Measurements from ENCODE around the gene TPD52L2.
A peak's percentile ranks its signal among the peaks of the same experiment; 100 is the strongest.

The TPD52L2 gene

DNA sequence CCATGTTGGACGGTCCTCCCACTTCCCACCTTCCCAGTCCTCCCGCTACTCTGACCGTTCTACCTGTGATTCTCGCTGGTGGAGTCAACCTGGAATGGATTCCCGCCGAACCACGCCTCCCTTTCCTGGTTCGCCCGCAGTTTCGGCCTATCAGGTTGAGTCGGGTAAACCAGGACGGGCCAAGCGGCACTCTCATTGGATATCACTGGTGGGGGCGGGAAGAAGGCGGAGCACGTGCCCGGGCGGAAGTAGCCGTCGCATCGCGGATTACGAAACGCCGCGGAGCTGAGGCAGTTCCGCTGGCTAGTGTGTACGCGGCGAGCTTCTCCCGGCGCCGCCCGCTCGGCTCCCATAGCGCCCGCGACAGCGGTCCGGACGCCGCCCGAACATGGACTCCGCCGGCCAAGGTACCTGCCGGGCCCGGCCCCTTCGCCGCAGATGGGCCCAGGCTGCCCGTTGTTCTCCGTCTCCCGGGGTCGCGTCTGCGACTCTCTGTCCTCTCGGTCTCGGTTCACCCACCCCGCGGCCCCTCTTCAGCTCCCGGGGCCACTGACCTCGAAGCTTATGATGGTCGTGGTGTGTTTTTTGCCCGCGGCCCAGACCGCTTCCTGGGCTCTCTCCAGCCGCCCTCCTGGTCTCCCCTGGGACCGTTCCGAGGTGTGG, at the start of gene TPD52L2:
Gene TPD52L2 (plus strand): TSS at position 293 of the 663 bp plus-strand sequence. CDS start 96 bp downstream, at position 389.
- peak; percentile 95 to 97 for DNase-seq (ENCODE audit: low read depth in 2 of 2)

DNA sequence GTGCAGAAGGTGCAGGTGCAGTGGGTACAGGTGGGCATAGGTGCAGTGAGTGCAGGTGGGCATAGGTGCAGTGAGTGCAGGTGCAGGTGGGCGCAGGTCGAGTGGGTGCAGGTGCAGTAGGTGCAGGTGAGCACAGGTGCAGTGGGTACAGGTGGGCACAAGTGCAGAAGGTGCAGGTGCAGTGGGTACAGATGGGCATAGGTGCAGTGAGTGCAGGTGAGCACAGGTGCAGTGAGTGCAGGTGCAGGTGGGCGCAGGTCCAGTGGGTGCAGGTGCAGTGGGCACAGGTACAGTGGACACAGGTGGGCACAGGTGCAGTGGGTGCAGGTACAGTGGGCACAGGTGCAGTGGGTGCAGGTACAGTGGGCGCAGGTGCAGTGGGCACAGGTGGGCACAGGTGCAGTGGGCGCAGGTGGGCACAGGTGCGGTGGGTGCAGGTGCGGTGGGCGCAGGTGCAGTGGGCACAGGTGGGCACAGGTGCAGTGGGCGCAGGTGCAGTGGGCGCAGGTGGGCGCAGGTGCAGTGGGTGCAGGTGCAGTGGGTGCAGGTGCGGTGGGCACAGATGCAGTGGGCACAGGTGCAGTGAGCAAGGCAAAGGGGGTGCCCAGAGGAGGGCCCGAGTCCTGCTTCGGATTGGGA, 49.3 kb upstream of the TPD52L2 start:
- no peak for DNase-seq (ENCODE audit: low read depth in 2 of 2)

DNA sequence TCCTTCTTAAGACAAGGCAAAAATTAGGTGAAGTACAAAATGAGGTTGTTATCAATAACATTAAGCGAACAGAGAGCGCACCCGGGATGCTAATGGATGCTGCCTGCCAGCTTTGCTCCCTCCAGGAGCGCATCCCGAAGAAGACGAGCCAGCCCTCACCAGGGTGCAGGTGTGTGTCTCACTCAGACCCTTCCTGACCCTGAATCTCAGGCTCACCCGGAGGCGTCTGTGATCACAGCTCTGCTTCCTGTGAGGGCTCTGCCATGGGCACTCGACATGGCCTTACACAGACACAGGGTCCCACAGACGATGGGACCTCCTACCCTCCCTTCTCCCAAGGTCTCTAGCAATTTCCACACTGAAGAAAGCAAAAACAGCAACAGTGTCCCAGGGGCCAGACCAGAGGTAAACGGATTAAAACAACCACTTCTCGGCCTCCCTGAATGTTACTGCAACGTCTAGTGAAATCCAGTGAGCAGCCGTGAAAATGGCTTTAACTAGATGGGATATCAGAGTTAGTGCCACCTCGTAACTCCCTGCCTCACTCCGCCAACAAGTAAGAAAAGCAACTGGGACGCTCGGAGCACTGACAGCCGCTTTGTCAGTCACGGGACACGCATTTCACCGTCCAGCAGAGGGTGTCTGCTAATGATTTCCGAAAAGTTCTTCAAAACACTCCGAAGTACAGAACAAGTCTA, 45.7 kb upstream of the TPD52L2 start:
- no peak for DNase-seq (ENCODE audit: low read depth in 2 of 2)

DNA sequence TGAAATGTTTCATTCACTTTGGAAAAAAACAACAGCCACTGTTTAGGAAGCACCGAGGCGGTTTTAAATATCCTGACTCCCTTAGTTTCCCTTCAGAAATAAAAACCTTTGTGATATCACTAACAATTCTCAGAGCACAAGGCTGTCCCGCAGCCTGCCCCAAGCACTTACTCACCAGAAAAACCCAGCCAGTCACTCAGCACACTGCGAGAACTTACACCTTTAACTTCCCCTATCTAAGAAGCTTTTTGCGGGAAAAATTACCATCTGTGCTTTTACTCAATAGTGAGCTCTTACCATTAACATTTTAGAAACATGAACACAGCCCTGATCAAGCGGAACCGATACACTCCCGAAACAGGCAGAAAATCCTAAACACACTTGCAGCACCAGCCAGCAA, 43.3 kb upstream of the TPD52L2 start:
- DNase-seq (ENCODE audit: low read depth in 2 of 2) = no peak

DNA sequence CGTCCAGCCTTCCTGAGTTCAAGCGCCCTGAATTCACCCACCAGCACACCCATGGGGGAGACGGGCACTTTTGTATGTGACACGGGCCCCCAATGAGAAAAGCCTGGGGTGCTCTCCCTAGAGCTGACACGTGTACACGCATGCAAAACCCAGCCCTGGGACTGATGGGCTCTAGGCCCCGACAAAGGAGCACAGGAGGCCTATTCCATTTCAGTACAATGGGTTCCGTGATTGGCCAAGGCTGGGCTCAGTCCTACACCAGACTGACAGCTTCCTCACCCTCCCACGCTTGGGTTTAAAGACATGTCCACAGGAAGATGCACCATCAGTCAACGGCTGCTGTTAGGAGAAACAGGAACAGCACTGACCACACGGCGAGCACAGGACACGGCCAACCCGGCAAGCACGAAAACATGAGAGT, 42.8 kb upstream of the TPD52L2 start:
- DNase-seq (ENCODE audit: low read depth in 2 of 2) = no peak

DNA sequence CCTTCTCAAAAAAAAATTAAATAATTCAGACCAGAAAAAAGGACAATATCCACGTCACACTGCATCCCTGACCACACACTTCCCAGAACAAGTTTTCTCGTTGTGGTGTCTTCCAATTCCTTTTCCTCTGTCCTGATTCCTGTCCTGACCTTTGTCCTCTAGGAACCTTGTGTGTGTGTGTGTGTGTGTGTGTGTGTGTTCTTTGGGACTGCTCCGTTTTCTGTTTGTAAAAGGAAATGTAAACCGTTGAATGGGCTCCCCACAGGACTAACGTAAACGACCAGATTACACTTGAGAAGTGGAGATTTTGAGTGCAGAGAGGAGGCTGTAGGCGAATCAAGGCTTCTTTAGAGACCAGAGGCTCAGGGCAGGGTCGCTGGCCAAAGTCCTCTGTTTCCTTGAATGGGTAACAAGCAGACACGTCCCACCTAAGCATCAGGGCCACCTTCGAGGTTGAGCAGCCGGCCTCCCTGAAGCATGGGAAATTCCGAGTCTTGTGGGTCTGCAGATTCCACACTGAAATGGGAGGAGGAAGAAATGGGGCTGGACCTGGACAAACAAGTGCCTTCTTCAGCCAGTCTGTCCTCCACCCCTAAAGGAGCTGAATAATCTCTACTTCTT, 41.3 kb upstream of the TPD52L2 start:
- no peak for DNase-seq (ENCODE audit: low read depth in 2 of 2)

DNA sequence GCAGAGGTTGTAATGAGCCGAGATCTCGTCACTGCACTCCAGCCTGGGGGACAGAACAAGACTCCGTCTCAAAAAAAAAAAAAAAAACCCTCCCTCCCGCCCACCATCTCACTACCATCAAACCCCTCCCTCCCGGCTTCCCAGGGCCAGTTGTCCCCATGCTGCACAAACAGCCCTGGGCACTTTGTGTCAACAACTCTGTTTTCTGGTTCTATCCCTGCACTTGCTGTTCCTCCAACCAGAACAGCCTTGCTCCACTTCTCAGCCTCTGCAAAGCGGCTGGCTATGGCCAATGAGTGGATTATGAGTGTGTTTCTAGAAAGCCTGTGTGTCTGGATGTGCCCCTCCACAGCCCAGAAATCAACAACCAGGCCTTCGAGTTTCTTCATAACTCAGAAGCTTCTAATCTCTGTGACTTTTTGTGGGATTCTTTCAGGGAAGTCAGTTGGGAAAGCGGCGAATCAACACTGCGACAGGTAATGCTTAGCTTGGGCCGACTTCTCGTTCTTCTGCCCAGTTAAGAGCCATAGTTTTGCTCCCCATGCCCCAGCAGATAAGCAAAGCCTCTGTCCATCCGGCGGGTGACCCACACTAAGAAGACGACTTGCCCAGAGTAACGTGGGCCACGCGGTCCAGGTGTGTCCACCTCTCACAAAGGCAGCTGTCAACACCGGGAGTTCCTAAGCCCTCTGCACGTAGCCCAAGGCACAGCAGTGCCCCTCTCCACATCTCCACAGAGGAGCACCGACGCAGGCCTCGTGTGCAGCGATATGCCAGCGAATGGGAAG, 39.5 kb upstream of the TPD52L2 start:
- DNase-seq (ENCODE audit: low read depth in 2 of 2) = no peak

DNA sequence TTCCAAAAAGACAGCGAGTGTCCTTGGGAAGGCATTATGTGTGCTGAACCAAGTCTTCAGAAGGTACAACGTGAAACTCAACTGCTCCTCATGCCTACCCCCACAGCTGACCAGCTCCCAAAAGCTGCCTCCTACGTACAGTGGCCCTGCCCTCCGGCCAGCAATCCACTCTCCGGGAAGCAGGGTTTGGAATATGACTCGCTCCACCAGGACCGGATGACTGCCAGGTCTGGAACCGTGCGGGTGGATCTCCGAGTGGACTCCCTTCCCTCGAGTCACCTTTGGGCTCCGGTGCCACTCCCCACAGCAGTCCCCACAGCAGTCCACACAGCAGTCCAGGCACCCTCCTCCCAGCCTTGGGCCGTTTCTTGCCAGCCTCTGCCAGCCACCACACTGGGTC, 38.3 kb upstream of the TPD52L2 start:
- DNase-seq (ENCODE audit: low read depth in 2 of 2) = no peak

DNA sequence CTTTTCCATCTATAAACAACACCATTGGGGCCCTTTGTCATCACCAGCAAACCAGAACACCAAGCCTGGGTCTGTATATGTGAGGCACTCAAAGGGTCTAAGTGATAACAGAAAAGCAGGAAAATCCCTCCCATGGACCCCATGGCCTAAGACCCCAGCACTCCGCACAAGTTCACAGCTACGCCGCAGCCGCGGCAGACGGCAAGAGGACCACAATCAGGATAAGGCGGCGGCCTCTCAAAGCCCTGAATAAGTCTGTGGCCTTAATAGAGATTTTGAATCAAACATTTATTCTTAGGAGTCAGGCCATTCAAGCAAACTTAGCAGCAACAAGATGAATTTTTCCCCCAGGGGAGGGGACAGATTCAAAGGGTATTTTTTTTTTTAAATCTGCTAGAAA, 36.9 kb upstream of the TPD52L2 start:
- no peak for DNase-seq (ENCODE audit: low read depth in 2 of 2)

DNA sequence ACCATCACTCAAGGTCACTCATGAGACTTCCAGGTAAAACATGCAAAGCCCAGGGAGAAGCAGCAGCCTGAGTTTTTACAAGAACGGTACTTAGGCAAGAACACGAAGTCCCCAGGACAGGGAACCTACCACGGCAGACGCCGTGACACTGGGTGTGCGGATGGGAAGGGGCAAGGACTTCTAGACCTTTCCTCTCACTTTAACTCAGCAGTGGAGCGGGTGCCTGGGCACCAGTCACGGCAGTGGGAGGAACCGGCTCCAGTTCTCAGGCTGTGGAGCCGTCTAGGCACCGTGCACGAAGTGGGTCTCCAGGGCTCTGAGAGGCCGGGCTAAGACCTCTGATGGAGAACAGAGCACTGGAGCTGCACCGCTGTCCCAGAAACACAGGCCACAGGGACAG, 36.5 kb upstream of the TPD52L2 start:
- no peak for DNase-seq (ENCODE audit: low read depth in 2 of 2)

DNA sequence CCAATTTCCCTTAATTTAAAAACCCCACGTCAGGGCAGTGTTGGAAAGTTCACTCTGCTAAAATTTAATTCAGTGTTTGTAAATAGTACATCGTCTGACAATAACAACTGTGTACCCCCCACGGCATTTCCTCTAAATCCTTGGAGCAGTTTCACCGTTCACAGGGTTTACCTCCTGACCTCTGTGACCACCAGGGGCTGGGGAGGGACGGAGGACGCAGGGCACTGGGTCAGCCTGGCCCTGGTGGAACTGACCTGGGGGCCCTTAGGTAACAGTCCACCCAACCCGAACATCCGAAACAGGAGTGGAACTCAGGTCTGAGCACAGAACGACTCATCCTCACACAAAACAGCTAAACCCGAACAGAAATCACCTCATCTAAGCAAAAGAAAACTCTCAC, 36.1 kb upstream of the TPD52L2 start:
- no peak for DNase-seq (ENCODE audit: low read depth in 2 of 2)

DNA sequence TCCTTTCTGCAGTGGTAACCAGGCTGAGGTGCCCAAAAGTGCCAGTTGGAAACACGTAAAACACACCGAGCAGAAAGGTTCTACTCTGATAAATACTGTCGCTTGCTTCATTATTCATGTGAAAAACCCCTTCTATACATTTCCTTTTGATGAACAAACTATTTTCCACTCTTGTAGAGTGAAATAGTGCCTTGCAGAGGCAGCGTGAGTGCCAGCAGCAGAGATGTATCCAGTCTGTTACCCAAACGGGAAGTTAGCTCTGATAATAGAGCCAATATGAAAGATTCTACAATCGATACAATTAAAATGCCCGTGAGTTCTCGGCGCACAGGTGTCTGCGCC, 35.5 kb upstream of the TPD52L2 start:
- no peak for DNase-seq (ENCODE audit: low read depth in 2 of 2)

DNA sequence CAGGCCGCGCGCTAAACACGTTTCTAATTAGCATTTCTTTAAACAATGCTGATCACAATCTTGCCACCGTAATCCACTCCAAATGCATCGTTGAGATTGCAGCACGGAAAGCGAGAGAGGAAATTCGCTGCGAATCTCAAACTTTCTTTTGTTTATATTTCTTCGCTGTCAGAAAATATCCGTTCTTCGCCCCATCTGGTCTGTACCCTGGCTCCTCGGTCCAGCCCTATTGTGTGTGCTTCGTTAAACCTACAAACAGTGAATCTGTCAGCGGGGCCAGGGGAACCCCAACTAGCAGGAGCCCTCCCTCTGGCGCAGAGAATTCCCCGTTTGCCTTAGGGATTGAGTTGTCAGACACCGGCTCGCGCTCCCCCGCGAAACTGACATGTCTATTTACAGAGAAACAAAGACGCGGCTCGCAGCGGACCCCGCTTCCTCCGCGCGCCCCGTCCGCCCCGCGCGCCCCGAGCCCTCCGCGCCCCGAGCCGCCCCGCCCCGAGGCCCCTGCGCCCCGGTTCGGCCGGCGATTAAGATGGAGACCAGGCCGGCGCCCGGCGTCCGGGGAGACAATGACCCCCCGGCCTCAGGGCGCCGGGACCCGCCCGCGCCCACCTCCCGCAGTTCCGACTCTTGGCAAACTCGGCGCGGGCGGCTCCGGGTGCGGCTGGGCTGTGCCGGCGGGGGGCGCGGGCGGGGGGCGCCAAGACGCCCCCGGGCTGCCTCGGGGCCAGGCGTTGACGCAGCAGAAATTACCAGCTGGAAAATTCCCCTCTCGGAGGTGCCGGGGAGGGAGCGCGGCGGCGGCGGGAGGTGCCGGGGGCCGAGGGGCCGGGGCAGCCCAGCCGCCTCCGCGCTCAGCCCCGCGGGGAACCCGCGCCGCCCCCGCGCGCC, 34.9 kb upstream of the TPD52L2 start:
- no peak for DNase-seq (ENCODE audit: low read depth in 2 of 2)

DNA sequence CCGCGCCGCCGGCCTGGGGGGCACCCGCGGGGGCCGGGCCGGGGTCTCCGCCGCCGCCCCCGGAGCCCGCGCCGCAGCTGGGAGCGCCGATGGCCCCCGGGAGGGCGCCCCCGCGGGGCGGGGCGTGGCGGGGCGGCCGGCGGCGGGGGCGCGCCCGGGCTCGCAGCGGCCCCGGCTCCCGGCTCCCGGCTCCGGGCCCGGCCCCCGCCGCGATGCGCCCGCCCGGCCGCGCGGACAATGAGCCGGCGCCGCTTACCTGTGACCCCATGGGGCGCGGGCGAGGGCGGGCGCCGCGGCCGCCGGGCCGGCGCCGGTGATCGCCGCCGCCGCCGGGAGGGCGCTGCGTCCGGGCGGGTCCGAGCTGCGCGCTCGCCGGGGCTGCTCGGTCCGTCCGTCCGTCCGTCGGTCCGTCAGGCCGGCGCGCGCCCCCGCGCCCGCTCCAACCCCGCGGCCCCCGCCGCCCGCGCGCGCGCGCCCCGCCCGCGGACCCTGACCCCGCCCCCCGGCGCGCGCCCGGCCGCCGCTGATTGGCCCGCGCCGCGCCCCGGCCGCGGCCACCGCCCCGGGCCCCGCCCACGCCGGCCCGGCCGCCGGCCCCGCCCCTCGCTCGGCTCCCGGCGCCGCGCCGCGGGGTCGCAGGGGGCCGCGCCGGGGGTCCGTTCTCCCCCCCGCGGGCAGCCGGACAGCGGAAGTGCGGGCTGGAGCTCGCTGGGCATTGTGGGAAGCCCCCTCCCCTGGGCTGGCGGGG, 34.1 kb upstream of the TPD52L2 start, which contains the start of gene ZBTB46:
Gene ZBTB46 (minus strand): TSS at position 424 of the 748 bp plus-strand sequence. CDS start 40,507 bp downstream, outside the sequence.
- no peak for DNase-seq (ENCODE audit: low read depth in 2 of 2)

DNA sequence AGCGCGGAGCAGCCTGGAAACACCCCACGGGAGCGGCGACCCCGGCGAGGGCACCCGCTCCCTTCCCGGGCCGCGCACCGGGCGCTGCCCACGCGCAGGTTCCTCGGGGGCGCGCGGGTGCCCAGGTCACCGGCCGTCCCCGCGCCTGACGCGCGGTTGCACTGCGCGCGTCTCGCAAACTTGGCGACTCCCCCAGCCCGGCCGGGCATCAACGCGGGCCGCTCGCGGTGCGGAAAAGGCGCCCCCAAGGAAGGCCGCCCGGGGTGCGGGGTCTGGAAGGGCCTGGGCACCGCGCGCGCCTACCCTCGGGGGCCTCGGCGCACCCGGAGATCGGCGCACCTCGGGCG, 33.5 kb upstream of the TPD52L2 start:
- no peak for DNase-seq (ENCODE audit: low read depth in 2 of 2)

DNA sequence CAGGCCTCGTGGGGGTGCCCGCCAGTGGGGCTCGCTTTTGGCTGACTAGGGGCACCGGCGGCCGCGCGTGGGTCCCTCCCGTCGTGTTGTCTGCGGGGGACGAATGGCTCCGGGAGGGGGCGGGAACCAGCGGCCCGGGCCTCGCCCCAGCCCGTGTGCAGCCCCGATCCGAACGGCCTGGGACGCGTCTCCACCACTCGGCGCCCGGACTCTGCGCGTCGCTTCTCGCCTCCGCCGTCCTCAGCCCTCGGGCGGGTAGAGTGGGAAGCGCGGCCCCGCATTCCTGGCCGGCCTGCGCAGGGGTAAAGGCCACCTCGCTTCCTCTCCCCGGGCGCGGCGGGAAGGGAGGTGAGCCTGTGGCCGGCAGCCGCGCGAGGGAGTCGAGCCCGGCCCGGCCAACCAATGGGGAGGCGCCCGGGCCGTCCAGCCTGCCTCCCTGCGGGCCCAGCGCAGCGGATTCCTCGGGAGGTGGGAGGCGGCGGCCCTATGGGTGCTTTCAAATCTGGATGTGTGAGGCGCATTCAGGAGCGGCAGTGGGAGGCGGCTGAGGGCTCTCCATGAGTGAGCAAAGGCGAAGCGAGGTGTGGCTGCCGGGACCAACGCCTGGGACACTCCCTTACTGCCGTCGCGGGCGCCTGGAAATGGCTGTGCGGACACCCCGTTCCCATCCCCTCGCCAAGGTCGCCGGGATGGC, 32.9 kb upstream of the TPD52L2 start:
- no peak for DNase-seq (ENCODE audit: low read depth in 2 of 2)

DNA sequence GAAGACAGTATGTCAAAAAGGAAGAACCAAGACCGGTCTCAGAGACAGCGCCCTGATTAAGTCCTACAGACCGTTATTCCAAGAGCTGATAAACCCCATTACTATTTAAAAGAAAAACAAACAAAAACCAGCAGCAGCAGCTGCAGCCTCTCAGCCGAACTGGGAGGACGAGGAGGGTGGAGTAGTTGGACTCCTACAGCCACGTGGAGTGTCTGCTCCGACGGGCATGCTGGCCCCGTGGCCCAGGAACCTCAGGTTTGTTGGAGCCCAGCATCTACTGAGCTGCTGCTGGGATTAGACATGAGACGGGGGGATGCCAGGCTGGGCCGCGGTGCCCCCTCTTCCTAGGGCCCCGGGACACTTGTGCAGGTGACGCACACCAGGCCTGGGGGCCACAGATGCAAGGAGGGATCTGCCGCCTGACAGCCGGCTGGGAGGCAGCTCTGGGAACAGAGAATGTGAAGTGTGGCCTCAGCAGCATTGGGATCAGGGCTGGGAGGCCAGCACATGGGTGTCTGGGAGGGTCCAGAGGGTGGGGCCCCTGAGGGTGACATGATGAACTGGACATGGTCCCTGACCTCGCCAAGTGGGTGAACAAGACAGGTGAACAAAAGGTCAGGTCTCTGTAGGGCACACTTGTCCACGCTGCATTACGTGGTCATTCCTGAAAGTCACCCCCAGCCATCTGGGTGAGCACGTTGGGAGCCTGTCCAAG, 31.1 kb upstream of the TPD52L2 start:
- DNase-seq (ENCODE audit: low read depth in 2 of 2) = no peak

DNA sequence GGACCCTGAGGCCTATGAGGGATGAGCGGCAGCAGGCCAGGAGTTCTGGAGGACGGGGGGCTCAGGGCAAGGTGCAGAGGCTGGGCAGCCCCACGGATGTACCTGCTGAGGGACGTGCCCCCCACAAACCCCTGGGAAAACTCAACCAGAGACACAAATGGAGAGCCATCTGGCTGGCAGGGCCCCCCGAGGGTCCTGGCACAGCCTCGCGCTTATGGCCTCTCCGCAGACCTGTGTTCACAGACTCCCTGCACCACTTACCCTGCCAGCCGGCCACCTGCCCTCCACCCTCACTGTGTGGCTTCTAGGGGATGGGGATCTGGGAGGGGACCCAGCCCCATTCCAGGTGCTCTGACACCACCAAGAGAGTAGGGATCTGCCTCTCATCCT, 30.6 kb upstream of the TPD52L2 start:
- DNase-seq (ENCODE audit: low read depth in 2 of 2) = no peak
